Esophagus squamous epithelium (tissue), 4 donors: ENCODE results near the gene PDPN.

Source experiments
- CTCF ChIP-seq, 6 experiments: fragments of 450-650 bp in 4 of 6; fragments of 200-600 bp in 2 of 6; sonication (generic) in 2 of 6; IDR thresholded peaks; one replicate each; pipeline ENCODE4 v1.5.1; 2016 to 2019; ENCODE audit warnings: antibody characterized with exemption in 6 of 6, mild to moderate bottlenecking in 4 of 6, moderate library complexity in 4 of 6
- POLR2A ChIP-seq, 4 donors: fragments of 450-650 bp; IDR thresholded peaks; one replicate each; pipeline ENCODE4 v1.6.1; 2017; ENCODE audit warnings: antibody characterized with exemption in 4 of 4, mild to moderate bottlenecking in 4 of 4, moderate library complexity in 3 of 4

GRCh38 chr1:13560541-13560940 is 23.1 kb upstream of the PDPN start:
- no peak for TF ChIP-seq CTCF (IDR thresholded peaks at IDR 0.05)
- no peak for TF ChIP-seq POLR2A (IDR thresholded peaks at IDR 0.05)
